HG03066 (cell line): ENCODE measurements around the gene CLMN.
A peak's percentile ranks its signal among the peaks of the same experiment; 100 is the strongest.

Experiments
- ATAC-seq: cut with Tn5 transposase; IDR thresholded peaks from one replicate; pipeline ENCODE4 v1.9.1; 2021; ENCODE audit warnings: low read depth; ENCODE audit not compliant: unreplicated experiment

CLMN gene

GRCh38 chr14:95345032-95345431, 25.3 kb upstream of the CLMN start:
- no peak for ATAC-seq

- no peak for ATAC-seq
These were observed 24.8 kb upstream of the CLMN start for GRCh38 chr14:95344536-95344935.

- ATAC-seq: no peak
These were observed 21.9 kb upstream of the CLMN start for GRCh38 chr14:95341564-95341963.

GRCh38 chr14:95341115-95341514, 21.4 kb upstream of the CLMN start:
- no peak for ATAC-seq

GRCh38 chr14:95340201-95340697, 20.5 kb upstream of the CLMN start:
- ATAC-seq: no peak

GRCh38 chr14:95339301-95339865, 19.7 kb upstream of the CLMN start:
- no peak for ATAC-seq

- ATAC-seq: no peak
These were observed 18.7 kb upstream of the CLMN start for GRCh38 chr14:95338436-95338835.

- no peak for ATAC-seq
These were observed 17.4 kb upstream of the CLMN start for GRCh38 chr14:95337041-95337595.

- ATAC-seq: no peak
These were observed 16.6 kb upstream of the CLMN start for GRCh38 chr14:95336192-95336760.

- no peak for ATAC-seq
These were observed 15.4 kb upstream of the CLMN start for GRCh38 chr14:95335071-95335470.

GRCh38 chr14:95334044-95334443, 14.3 kb upstream of the CLMN start:
- ATAC-seq: no peak

GRCh38 chr14:95332641-95333040, 12.9 kb upstream of the CLMN start:
- no peak for ATAC-seq

GRCh38 chr14:95331708-95332408, 12.2 kb upstream of the CLMN start:
- ATAC-seq: no peak

GRCh38 chr14:95330591-95331370, 11.1 kb upstream of the CLMN start:
- ATAC-seq: no peak

GRCh38 chr14:95329941-95330340, 10.2 kb upstream of the CLMN start:
- ATAC-seq: no peak

- no peak for ATAC-seq
These were observed 9.2 kb upstream of the CLMN start for GRCh38 chr14:95328729-95329503.

- ATAC-seq: peak; percentile 95
These were observed 8.1 kb upstream of the CLMN start for GRCh38 chr14:95327558-95328374.

- ATAC-seq: peak; percentile 31
These were observed 7.3 kb upstream of the CLMN start for GRCh38 chr14:95326987-95327386.

GRCh38 chr14:95323917-95324316, 4.2 kb upstream of the CLMN start:
- no peak for ATAC-seq
